ENCODE results near the gene INTS14.

INTS14 gene

DNA sequence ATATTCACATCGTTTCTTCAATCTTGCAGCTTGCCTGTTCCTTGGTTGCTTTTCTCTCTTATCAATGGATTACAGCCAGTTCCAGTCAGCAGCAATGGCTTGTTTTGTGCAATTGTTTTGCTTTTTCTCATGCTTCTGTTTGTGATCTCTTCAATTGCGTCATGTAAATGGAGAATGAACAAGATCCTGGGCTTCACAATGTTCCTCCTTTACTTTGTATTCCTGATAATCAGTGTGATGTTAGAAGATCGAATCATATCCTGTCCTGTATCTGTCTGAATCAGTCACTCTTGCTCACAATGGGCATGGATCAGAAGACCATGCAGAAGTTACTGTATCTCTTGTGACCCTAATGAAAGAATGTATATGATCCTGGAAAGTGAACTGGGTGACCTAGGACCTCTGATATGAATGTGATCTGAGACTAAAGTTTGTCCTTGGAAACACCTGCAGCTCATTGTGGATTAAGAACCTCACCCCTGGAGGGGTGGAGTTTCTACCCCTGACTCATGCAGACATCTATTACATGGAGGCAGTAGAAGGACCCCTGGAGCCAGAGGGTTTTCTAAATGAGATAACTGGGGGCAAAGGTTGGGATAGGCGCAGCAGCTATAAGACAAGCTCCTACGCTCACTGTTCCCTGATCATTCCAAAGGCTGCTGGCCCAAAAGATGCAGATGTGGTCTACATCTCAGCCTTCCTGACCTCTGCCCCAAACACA is 43.0 kb upstream of the INTS14 start:
- no peak overlapping the region for H3K4me3 ChIP-seq (replicated peaks; ENCODE audit: insufficient read depth, low read length)
- H3K27me3 ChIP-seq (ENCODE audit: insufficient read depth, poor library complexity, severe bottlenecking): no peaks in the 10 kb centered on the region
- no peak overlapping the region for H3K27ac ChIP-seq (replicated peaks)
- no peak for DNase-seq (ENCODE audit: low read depth in 1 of 2, low spot score in 1 of 2)
- TF ChIP-seq SPI1 (IDR thresholded peaks at IDR 0.05; ENCODE audit: borderline replicate concordance, low read depth) (no peak), POLR2AphosphoS5 (IDR thresholded peaks at IDR 0.05; ENCODE audit: low read depth) (no peak), REST (IDR thresholded peaks at IDR 0.05; ENCODE audit: insufficient replicate concordance, low read depth) (no peak), GABPA (IDR thresholded peaks at IDR 0.05; ENCODE audit: low read depth) (no peak)
- TF ChIP-seq, protein P1, sequence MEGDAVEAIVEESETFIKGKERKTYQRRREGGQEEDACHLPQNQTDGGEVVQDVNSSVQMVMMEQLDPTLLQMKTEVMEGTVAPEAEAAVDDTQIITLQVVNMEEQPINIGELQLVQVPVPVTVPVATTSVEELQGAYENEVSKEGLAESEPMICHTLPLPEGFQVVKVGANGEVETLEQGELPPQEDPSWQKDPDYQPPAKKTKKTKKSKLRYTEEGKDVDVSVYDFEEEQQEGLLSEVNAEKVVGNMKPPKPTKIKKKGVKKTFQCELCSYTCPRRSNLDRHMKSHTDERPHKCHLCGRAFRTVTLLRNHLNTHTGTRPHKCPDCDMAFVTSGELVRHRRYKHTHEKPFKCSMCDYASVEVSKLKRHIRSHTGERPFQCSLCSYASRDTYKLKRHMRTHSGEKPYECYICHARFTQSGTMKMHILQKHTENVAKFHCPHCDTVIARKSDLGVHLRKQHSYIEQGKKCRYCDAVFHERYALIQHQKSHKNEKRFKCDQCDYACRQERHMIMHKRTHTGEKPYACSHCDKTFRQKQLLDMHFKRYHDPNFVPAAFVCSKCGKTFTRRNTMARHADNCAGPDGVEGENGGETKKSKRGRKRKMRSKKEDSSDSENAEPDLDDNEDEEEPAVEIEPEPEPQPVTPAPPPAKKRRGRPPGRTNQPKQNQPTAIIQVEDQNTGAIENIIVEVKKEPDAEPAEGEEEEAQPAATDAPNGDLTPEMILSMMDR (IDR thresholded peaks at IDR 0.05; ENCODE audit: insufficient read depth, low read length): no peak

DNA sequence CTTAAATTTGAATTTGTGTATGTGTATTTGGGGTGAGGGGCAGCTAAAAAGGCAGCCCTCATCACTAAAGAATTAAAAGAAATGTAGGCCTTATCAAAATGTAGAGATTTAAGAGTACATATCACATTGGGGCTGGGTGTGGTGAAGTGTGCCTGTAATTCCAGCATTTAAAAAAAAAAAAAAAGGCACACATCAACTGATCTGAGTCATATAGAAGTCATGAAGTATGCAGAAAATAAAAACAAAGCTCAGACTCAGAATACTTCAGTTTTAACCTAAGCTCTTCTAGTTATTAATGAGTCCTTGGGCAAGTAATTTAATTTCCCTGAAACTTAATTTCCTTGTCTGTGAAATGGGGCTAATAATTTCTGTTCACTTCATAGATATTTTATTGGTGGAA is 42.4 kb upstream of the INTS14 start:
- Histone ChIP-seq H3K27ac (replicated peaks) (no peak overlapping the region), H3K27me3 (ENCODE audit: insufficient read depth, poor library complexity, severe bottlenecking) (no peaks in the 10 kb centered on the region)

More for the DNA sequence above, 42.4 kb upstream of the INTS14 start:
- TF ChIP-seq, protein P1 (IDR thresholded peaks at IDR 0.05; ENCODE audit: insufficient read depth, low read length): no peak
- TF ChIP-seq POLR2AphosphoS5 (IDR thresholded peaks at IDR 0.05; ENCODE audit: low read depth): no peak
- TF ChIP-seq REST (IDR thresholded peaks at IDR 0.05; ENCODE audit: insufficient replicate concordance, low read depth): no peak
- TF ChIP-seq GABPA (IDR thresholded peaks at IDR 0.05; ENCODE audit: low read depth): no peak
- no peak for TF ChIP-seq SPI1 (IDR thresholded peaks at IDR 0.05; ENCODE audit: borderline replicate concordance, low read depth)
- H3K4me3 ChIP-seq (replicated peaks; ENCODE audit: insufficient read depth, low read length): no peak overlapping the region
- no peak for DNase-seq (ENCODE audit: low read depth in 1 of 2, low spot score in 1 of 2)
